ENCODE results near the gene MYO1E.

The MYO1E gene

GRCh38 chr15:59176653-59177316, 195.9 kb downstream of the MYO1E start:
- Histone ChIP-seq H3K27me3 (ENCODE audit: insufficient read depth, low read depth, severe bottlenecking) (no peaks in the 10 kb centered on the region), H3K36me3 (no peaks in the 10 kb centered on the region), H3K27ac (no peak overlapping the region), H3K9me3 (ENCODE audit: severe bottlenecking) (peaks cover 2% of the 10 kb centered on the region), H3K4me3 (ENCODE audit: low read depth, low read length) (no peak overlapping the region)
- DNase-seq = no peak
- no peak for TF ChIP-seq CTCF (IDR thresholded peaks at IDR 0.05; ENCODE audit: low read depth, low read length)

DNA sequence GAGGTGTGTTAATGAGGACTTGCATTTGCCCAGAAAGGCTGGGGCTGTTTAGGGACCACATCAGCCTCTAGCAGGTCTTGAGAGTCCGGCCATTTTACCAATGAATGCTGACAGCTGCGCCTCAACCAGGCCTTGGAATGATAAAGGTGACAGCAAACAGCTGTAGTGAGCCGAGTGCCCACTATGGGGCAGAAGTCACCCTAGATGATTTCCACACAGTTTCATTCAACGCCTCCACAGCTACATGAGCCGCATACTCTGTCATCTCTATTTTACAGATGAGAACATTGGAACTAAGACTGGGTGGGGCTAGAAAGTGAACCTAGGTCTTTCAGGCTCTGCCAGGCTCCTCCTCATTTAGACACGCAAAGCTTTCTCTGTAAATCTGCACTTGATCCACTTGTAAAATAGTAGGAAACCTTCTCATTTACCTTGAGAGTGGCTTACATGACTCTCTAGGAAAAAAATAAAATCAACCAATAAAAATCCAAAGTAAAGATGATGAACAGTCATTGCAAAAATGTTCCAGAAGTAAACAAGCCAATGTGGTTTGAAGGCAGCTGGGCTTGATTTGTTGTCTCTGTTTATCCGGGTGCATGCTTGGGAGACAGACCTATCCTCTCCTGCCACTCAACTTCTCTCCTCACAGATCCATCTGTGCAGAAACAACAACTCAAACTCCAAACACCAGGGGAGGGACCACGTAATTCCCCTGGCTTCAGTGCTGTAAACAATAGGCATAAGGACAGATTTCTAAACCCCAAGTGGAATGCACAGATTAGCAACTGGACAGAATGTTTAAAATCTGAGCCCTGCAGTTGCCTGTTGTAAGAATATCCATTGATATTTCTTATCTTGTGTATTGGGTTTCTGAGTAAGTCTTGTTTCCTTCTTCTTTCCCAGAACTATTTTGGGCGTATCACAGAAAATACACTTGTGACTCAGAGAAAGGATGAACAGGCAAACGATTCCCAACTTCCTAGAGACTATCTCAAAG, 197.5 kb downstream of the MYO1E start:
- H3K36me3 ChIP-seq = no peaks in the 10 kb centered on the region
- no peak overlapping the region for H3K27ac ChIP-seq
- no peaks in the 10 kb centered on the region for H3K9me3 ChIP-seq (ENCODE audit: severe bottlenecking)
- peak; percentile 68 for DNase-seq
- H3K27me3 ChIP-seq (ENCODE audit: insufficient read depth, low read depth, severe bottlenecking) = no peaks in the 10 kb centered on the region
- no peak overlapping the region for H3K4me3 ChIP-seq (ENCODE audit: low read depth, low read length)
- peak; percentile 80 for TF ChIP-seq CTCF (IDR thresholded peaks at IDR 0.05; ENCODE audit: low read depth, low read length)

DNA sequence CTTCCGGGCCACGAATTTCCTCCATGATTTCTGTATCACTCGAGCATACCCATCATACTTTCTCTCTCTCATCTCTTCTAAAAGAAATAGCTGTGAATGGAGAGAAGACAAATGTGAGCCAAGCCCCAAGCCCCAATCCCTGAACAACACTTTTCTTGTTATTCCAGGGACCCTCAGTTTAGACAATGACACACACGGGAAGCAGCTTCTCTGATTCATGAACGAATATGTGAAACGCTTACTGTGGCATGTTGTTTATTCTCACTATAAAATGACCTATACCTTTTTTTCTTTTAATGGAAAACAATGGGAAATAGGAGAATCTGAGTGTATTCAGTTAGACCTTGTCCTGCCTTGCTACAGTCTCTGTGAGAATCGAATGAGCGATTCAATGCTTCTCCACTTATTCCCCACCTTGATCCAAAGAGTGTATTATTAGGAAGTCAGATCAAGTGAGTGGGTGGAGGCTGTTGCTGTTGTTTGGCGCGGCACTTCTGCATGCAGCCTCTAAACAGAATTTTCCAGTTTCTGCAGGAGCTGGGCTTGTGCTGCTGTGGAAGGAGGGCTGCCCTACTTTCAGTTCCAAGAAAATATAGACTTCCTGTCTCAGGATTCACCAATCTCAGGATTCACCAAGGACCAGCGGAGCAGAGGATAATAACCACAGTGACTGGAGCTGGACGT, 198.4 kb downstream of the MYO1E start:
- Histone ChIP-seq H3K27me3 (ENCODE audit: insufficient read depth, low read depth, severe bottlenecking) (no peaks in the 10 kb centered on the region), H3K36me3 (no peaks in the 10 kb centered on the region), H3K9me3 (ENCODE audit: severe bottlenecking) (no peaks in the 10 kb centered on the region), H3K27ac (no peak overlapping the region), H3K4me3 (ENCODE audit: low read depth, low read length) (no peak overlapping the region)
- no peak for DNase-seq
- no peak for TF ChIP-seq CTCF (IDR thresholded peaks at IDR 0.05; ENCODE audit: low read depth, low read length)

DNA sequence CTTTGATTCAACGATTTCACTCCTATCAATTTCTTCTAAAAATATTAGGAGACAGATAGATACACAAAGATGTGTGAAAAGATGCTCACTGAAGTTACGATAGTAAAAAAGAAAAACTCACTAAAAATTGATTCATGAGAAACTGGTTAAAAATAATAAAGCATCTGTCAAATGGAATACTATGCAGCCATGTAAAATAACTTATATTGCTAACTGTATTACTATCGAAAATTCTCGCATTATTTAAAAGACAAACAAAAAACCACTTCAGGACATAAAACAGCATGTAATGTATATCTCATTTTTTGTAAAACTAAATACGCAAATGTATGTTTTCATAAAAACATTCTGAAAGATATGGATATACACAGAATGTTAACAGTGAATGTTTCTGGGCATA, 199.5 kb downstream of the MYO1E start:
- TF ChIP-seq CTCF (IDR thresholded peaks at IDR 0.05; ENCODE audit: low read depth, low read length) = no peak
- Histone ChIP-seq H3K27ac (no peak overlapping the region), H3K9me3 (ENCODE audit: severe bottlenecking) (no peaks in the 10 kb centered on the region), H3K36me3 (no peaks in the 10 kb centered on the region), H3K4me3 (ENCODE audit: low read depth, low read length) (no peak overlapping the region), H3K27me3 (ENCODE audit: insufficient read depth, low read depth, severe bottlenecking) (no peaks in the 10 kb centered on the region)
- DNase-seq = no peak

- H3K27ac ChIP-seq = no peak overlapping the region
- no peak overlapping the region for H3K4me3 ChIP-seq (ENCODE audit: low read depth, low read length)
- H3K9me3 ChIP-seq (ENCODE audit: severe bottlenecking) = no peaks in the 10 kb centered on the region
- no peaks in the 10 kb centered on the region for H3K27me3 ChIP-seq (ENCODE audit: insufficient read depth, low read depth, severe bottlenecking)
- H3K36me3 ChIP-seq = no peaks in the 10 kb centered on the region
- TF ChIP-seq CTCF (IDR thresholded peaks at IDR 0.05; ENCODE audit: low read depth, low read length) = no peak
- DNase-seq = no peak
Measured at GRCh38 chr15:59172289-59172901, 200.3 kb downstream of the MYO1E start.
